DND-41 (cell line): Measurements from ENCODE around the gene RFTN1.

Source experiments
- CTCF ChIP-seq: IDR thresholded peaks from 2 replicates; pipeline ENCODE4 v1.5.1; 2012; ENCODE audit warnings: borderline replicate concordance, low read length, moderate library complexity, mild to moderate bottlenecking; ENCODE audit not compliant: poor library complexity, severe bottlenecking; ENCODE audit errors: extremely low read depth
- EZH2 ChIP-seq: IDR thresholded peaks from 3 replicates; pipeline ENCODE4 v1.6.1; 2012; ENCODE audit warnings: borderline replicate concordance, low read depth, mild to moderate bottlenecking, moderate library complexity, low read length, inconsistent platforms; ENCODE audit not compliant: severe bottlenecking

- no peak for TF ChIP-seq CTCF
- no peak for TF ChIP-seq EZH2
These were observed 209.2 kb downstream of the RFTN1 start for GRCh38 chr3:16304061-16305010.
